Loucy (cell line): ENCODE measurements around the gene CAMTA1.

Source experiments
- H2AFZ ChIP-seq: fragments of 200-600 bp; sonication (generic); 2 replicates; pipeline ENCODE4 v1.6.0; 2016; ENCODE audit warnings: antibody characterized with exemption, mild to moderate bottlenecking, low read length, moderate library complexity
- H3F3A ChIP-seq: fragments of 200-600 bp; 2 replicates; pipeline ENCODE4 v1.6.0; 2016; ENCODE audit warnings: antibody characterized with exemption, low read depth, mild to moderate bottlenecking
- H3K27me3 ChIP-seq: fragments of 200-600 bp; sonication (generic); 2 replicates; pipeline ENCODE4 v1.6.1; 2014; ENCODE audit warnings: low read length, mild to moderate bottlenecking; ENCODE audit not compliant: insufficient read depth, poor library complexity, severe bottlenecking
- H3K36me3 ChIP-seq: fragments of 200-600 bp; sonication (generic); 2 replicates; pipeline ENCODE4 v1.6.1; 2016; ENCODE audit warnings: low read length; ENCODE audit not compliant: insufficient read depth
- H3K4me1 ChIP-seq: fragments of 200-600 bp; sonication (generic); 2 replicates; pipeline ENCODE4 v1.5.1; 2014; ENCODE audit warnings: low read length, mild to moderate bottlenecking; ENCODE audit not compliant: insufficient read depth, poor library complexity, severe bottlenecking
- H3K4me2 ChIP-seq: fragments of 200-600 bp; sonication (generic); 2 replicates; pipeline ENCODE4 v1.6.0; 2014; ENCODE audit warnings: antibody characterized with exemption, low read length, low read depth, mild to moderate bottlenecking; ENCODE audit not compliant: poor library complexity, severe bottlenecking
- H3K4me3 ChIP-seq: fragments of 200-600 bp; sonication (generic); 2 replicates; pipeline ENCODE4 v1.5.1; 2014; ENCODE audit warnings: low read length, mild to moderate bottlenecking, mixed read lengths; ENCODE audit not compliant: poor library complexity, severe bottlenecking
- H3K79me2 ChIP-seq: fragments of 200-600 bp; sonication (generic); 2 replicates; pipeline ENCODE4 v1.6.1; 2014; ENCODE audit warnings: low read length; ENCODE audit not compliant: insufficient read depth
- H3K9ac ChIP-seq: fragments of 200-600 bp; sonication (generic); 2 replicates; pipeline ENCODE4 v1.6.0; 2014; ENCODE audit warnings: mild to moderate bottlenecking, low read depth, low read length, moderate library complexity; ENCODE audit not compliant: poor library complexity, severe bottlenecking
- H3K9me2 ChIP-seq: fragments of 200-600 bp; sonication (generic); replicated peaks from 2 replicates; pipeline ENCODE4 v1.6.1; 2016; ENCODE audit warnings: low read depth, low read length, mixed read lengths
- H3K9me3 ChIP-seq: fragments of 200-600 bp; sonication (generic); 2 replicates; pipeline ENCODE4 v1.6.1; 2014; ENCODE audit warnings: mild to moderate bottlenecking, antibody characterized with exemption, low read length, low read depth; ENCODE audit not compliant: insufficient read depth
- H4K20me1 ChIP-seq: fragments of 200-600 bp; sonication (generic); 2 replicates; pipeline ENCODE4 v1.6.0; 2014; ENCODE audit warnings: antibody characterized with exemption, low read length, mild to moderate bottlenecking; ENCODE audit not compliant: insufficient read depth, poor library complexity, severe bottlenecking
- CTCF ChIP-seq: fragments of 200-600 bp; sonication (generic); conservative IDR thresholded peaks from 2 replicates; pipeline ENCODE4 v1.5.1; 2014; ENCODE audit warnings: mild to moderate bottlenecking, antibody characterized with exemption, low read length
- EZH2phosphoT487 ChIP-seq: fragments of 200-600 bp; IDR thresholded peaks from 2 replicates; pipeline ENCODE4 v1.6.1; 2018; ENCODE audit warnings: antibody characterized with exemption, mild to moderate bottlenecking, moderate library complexity, borderline replicate concordance

Gene CAMTA1

GRCh38 chr1:6899621-6900020 is 114.4 kb downstream of the CAMTA1 start:
- TF ChIP-seq EZH2phosphoT487 (no peak), CTCF (no peak)
- Histone ChIP-seq H3K9me3 (no peaks in the 10 kb centered on the region), H3K27me3 (no peaks in the 10 kb centered on the region), H3K4me3 (no peak overlapping the region), H3K9ac (no peak overlapping the region), H3F3A (no peaks in the 10 kb centered on the region), H3K4me2 (no peak overlapping the region), H2AFZ (no peak overlapping the region), H3K36me3 (no peaks in the 10 kb centered on the region), H4K20me1 (no peaks in the 10 kb centered on the region), H3K79me2 (no peaks in the 10 kb centered on the region), H3K4me1 (no peaks in the 10 kb centered on the region), H3K9me2 (no peaks in the 10 kb centered on the region)

GRCh38 chr1:6902153-6902552 is 116.9 kb downstream of the CAMTA1 start:
- Histone ChIP-seq H3K79me2 (no peaks in the 10 kb centered on the region), H3K9me3 (no peaks in the 10 kb centered on the region), H3F3A (no peaks in the 10 kb centered on the region), H4K20me1 (no peaks in the 10 kb centered on the region), H3K4me3 (no peak overlapping the region), H3K36me3 (no peaks in the 10 kb centered on the region), H3K4me2 (no peak overlapping the region), H3K9me2 (no peaks in the 10 kb centered on the region), H3K27me3 (no peaks in the 10 kb centered on the region), H3K9ac (no peak overlapping the region), H3K4me1 (peaks cover 5% of the 10 kb centered on the region), H2AFZ (no peak overlapping the region)
- no peak for TF ChIP-seq CTCF
- no peak for TF ChIP-seq EZH2phosphoT487

- H3F3A ChIP-seq: no peaks in the 10 kb centered on the region
These were observed 119.4 kb downstream of the CAMTA1 start for GRCh38 chr1:6904476-6905170.

More at GRCh38 chr1:6904476-6905170, 119.4 kb downstream of the CAMTA1 start:
- Histone ChIP-seq H4K20me1 (no peaks in the 10 kb centered on the region), H3K9ac (no peak overlapping the region), H3K4me1 (peaks cover 5% of the 10 kb centered on the region), H3K4me3 (no peak overlapping the region), H2AFZ (no peak overlapping the region), H3K9me3 (no peaks in the 10 kb centered on the region), H3K9me2 (no peaks in the 10 kb centered on the region), H3K36me3 (no peaks in the 10 kb centered on the region), H3K27me3 (no peaks in the 10 kb centered on the region), H3K79me2 (no peaks in the 10 kb centered on the region), H3K4me2 (no peak overlapping the region)
- no peak for TF ChIP-seq EZH2phosphoT487
- TF ChIP-seq CTCF: no peak
